HG02840 (cell line): ENCODE results near the gene RBMS3.

Experiments
- ATAC-seq: cut with Tn5 transposase; IDR thresholded peaks from one replicate; pipeline ENCODE4 v1.9.1; 2021; ENCODE audit warnings: mild to moderate bottlenecking, moderate library complexity, moderate number of reproducible peaks; ENCODE audit not compliant: unreplicated experiment, low FRiP score

Gene RBMS3

DNA sequence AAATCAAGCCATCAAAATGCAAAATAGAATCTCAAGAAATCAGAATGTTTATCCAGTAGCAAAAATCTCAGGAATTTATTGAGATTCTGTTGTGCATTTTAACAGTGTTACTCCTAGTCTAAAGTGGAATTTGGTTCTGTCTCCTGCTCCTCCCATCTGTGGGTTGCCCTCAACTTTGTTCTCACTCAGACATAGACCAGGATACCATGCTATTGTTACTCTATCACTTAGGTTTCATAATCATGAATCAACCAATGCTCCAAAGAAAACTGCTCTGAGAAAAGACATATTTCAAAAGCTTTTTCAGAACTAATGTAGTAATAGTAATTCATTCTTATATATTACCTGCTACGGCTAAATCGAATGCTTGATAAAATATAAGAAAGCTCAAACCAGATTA, 274.7 kb downstream of the RBMS3 start:
- ATAC-seq = no peak

GRCh38 chr3:29557186-29557585, 276.3 kb downstream of the RBMS3 start:
- no peak for ATAC-seq

- ATAC-seq = no peak
Measured at GRCh38 chr3:29557825-29558224, 277.0 kb downstream of the RBMS3 start.

DNA sequence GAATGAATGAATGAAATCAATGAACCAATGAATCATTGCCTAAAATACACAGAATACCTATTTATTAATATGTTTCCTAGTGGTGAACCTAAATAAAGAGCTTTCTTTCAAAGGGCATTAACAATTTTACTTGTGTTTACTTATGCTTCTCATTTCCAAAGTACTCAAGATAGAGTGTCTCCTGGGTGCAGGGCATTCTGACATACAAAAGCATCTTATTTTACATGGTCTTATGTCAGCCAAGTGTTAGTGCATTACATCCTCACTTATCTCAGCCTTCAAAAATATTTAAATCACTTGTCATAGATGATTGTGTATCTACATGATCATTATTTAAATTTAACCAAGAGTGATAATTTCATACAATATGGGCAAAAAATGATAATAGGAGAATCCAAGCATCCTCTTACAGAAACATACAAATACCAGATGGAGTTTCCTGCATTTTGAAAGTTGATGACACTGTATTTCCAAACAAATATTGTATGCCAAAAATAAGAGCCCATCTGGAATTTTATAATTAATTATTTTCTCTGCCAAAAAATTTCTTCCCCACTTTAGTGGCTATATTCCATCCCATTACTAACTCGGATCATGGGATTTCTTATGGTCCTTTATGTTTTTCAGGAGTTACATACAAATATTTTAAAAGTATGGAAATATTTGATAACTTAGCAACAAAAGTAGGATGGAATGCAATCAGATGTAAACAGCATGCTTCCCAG, 279.0 kb downstream of the RBMS3 start:
- no peak for ATAC-seq

GRCh38 chr3:29561651-29562149, 280.8 kb downstream of the RBMS3 start:
- ATAC-seq = no peak

DNA sequence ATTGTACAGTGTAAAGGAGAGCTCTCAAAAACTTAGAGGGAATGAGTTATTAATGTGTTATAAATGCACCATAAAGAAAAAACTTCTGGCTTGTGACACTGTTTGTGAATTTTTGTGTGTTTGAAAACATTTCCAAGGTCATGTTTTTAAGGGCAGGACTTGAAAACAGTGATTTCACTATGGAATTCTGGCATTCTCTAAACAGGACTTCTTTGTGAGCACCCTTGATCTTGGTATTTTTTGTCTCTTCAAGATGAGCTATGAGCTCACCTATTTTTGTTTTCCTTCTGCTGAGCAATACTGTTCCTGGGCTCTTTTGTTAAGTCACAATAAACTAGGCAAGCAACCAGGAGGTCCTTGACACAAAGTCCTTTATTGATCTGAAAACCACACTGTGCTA, 284.4 kb downstream of the RBMS3 start:
- ATAC-seq = no peak

DNA sequence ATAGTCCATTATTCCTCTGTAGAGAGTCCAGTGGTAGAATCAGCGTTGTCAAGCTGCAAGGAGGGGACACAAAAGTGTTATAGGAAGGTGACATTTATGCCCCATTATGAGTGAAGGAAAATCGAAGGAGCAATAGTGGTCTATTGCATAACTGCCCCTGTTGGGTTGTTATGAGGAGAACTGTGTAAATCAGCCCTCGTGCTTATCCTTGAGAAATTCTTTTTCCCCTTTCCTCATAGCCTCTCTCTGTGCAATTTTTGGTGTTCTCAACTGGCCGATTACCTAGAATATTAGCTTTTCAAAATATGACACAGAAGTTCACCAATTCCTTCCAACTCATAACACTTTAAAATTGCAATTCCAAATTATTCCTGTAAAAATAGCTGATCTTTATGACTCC, 286.6 kb downstream of the RBMS3 start:
- ATAC-seq = no peak

DNA sequence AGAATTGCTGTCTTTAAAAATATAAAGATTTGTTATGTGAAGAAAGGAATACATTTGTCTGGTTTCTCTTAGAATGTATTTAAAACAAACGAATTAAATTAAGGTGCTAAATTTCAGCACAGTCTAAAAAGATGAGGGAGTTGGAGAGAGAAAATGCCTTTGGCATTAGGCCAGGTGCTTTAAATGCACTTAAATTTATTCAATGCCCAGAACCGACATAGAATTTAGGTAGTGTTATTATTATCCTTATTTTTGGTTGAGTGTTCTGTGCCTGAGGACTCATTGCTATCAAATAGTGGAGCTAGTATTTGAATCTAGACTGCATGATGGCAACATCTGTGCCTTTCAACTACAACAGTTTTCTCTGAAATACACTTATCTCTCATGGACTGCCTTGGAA, 287.5 kb downstream of the RBMS3 start:
- ATAC-seq = no peak

- ATAC-seq = no peak
Measured at GRCh38 chr3:29576181-29576580, 295.3 kb downstream of the RBMS3 start.

DNA sequence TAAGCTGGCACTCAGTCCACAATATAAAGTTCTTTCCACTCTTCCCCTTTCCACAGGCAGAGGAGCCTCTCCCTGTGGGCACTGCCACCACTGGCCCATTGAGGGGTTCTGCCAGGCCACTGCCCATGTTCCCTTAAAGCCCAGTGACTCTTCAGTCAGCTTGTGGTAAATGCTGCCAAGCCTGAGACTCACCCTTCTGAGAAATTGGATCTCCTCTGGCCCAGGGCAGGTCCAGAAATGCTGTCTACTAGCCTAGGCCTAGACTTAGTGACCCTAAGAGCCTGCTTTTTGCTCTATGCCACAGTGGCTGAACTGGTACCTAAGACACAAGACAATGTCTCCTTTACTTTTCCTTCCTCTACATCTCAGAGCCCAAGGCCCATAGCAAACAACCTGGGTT, 295.8 kb downstream of the RBMS3 start:
- no peak for ATAC-seq

DNA sequence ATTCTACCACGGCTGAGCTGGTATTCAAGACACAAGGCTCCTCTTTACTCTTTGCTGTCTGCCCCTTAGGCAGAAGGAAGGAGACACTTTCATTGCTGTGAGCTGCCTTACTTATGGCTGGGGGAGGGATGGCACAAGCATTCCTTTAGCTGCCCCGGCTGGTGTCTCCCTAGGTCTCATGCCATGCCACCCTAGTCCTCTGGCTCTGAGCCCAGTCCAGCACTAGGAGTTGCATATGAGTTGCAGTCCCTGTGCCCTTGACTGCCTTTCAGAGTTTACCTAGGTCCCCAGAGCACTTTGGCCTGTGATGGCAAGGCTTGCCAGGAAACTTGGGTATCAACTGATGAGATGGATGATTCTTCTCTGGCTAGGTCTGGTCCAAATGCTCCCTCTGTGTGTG, 296.4 kb downstream of the RBMS3 start:
- ATAC-seq = no peak

GRCh38 chr3:29581311-29581710, 300.4 kb downstream of the RBMS3 start:
- ATAC-seq = no peak

DNA sequence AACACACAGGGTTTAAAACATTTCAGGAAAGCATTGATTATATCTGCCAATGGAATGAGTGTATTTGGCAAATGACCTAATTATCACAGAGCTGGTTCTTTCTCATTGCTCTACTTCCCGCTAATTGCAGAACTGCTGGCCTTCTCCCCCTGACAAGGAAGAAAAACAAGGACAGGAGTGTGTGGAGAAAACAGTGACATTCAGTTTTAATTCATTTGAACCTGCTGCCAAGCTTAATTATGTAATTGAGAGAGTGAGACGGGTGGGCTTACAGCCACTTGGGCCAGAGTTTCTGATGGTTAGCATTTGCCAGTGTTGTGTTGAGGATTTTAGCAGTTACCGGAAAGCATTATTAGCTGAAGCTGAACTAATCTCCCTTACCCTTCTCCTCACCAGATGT, 301.4 kb downstream of the RBMS3 start:
- ATAC-seq = no peak

- no peak for ATAC-seq
Measured at GRCh38 chr3:29583861-29584260, 303.0 kb downstream of the RBMS3 start.

DNA sequence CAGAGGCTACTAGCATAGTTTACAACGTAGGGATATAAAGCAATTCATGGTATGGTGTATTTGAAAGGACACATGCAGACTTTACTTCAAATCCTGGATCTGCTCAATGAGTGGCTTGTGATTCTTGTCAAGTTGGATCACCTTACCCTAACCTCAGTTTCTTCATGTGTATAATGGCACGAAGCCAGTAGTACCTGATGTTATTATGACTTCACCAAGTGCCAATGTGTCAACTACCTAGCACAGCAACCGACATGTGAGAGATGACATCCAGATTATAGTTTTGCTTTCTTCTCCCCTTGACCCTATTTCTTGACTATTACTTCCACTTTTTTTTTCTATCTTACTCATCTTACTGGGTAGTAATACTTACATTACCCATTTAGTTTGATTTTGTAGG, 304.5 kb downstream of the RBMS3 start:
- no peak for ATAC-seq

DNA sequence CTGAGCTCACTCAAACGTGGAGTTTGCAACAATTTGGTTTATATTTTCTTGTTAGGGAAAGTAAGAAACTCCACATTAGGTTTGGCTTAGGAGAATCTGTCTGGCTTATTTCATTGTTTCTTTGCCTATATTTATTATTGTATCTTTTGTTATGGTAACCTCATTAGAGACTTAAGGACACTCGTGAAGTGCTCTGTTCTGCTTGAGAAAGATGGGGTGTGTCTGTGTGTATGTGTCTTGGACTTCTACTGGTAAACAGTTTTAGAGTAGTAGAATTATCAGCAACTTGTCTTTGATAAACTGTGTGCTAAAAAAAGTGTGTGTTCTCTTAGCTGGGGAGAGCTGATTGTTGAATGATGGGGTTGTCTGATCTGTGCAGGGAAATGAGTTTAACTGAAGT, 306.5 kb downstream of the RBMS3 start:
- no peak for ATAC-seq

- no peak for ATAC-seq
Measured at GRCh38 chr3:29590012-29590411, 309.1 kb downstream of the RBMS3 start.

- no peak for ATAC-seq
Measured at GRCh38 chr3:29590461-29590860, 309.6 kb downstream of the RBMS3 start.

DNA sequence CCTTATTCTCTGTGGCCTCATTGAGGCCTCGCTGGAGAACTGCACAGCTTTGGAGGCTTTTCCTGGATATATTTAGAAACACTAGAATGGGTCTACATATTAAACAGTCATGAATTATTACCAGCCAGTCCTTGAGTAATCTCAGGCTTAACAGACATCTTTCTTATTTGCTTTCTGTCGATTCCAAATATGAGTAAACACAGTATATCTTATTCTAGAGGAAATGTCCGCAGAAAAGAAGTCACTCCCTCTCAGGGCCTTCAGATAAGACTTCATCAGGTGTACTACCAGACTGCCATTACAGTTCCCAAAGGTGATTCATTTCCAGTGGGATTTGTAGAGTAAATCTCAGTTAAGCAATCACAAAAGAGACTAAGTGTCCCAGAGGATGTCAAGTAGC, 310.7 kb downstream of the RBMS3 start:
- no peak for ATAC-seq

- no peak for ATAC-seq
Measured at GRCh38 chr3:29593802-29594201, 312.9 kb downstream of the RBMS3 start.

DNA sequence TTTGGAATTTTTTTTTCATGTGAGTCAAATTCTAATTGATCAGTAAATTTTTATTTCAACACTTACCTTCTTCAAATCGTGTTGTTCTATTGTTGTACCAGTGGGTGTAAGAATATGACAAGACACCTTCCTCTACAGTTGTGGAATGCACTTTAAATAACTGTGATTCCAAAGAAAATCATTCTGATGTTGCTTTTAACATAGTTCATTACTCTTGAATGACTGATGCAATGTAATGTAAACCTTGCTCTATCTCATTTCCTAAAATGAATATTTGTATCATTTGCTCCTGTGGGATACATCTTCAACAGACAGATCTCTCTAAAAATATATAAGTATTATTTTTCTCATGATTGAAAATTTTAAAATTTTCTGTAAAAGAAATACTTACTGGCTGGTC, 313.4 kb downstream of the RBMS3 start:
- ATAC-seq = no peak

- ATAC-seq = no peak
Measured at GRCh38 chr3:29597376-29598008, 316.6 kb downstream of the RBMS3 start.
